GM13977 (cell line): ENCODE measurements around the gene TTLL10.

Source experiments
- DNase-seq: peaks from one replicate; pipeline ENCODE4 v3.0.0; 2012; ENCODE audit warnings: low spot score
- CTCF ChIP-seq: IDR thresholded peaks from 2 replicates; pipeline ENCODE4 v1.5.1; 2012; ENCODE audit warnings: mild to moderate bottlenecking, control low read depth; ENCODE audit not compliant: insufficient read depth; ENCODE audit errors: extremely low read depth, missing control alignments
- in situ Hi-C: fragments of 300-500 bp; cut with MboI; formaldehyde crosslinking; loops from one replicate; pipeline ENCODE4 v1.12.0; 2022; ENCODE audit warnings: low sequenced_read_pairs, low pct_unique_long_range_greater_than_20kb, mixed read lengths, inconsistent platforms; ENCODE audit not compliant: unreplicated experiment

TTLL10 gene

GRCh38 chr1:1163538-1164070 is 10.1 kb upstream of the TTLL10 start:
- no peak for DNase-seq
- in situ Hi-C loops = no loop called here
- no peak for TF ChIP-seq CTCF

- in situ Hi-C loops = no loop called here
- DNase-seq = no peak
- TF ChIP-seq CTCF = no peak
Observed at GRCh38 chr1:1164361-1164700, 9.3 kb upstream of the TTLL10 start.

- in situ Hi-C loops = no loop called here
- no peak for TF ChIP-seq CTCF
- no peak for DNase-seq
Observed at GRCh38 chr1:1164701-1165451, 8.8 kb upstream of the TTLL10 start.

- TF ChIP-seq CTCF = no peak
- no peak for DNase-seq
Observed at GRCh38 chr1:1165485-1165884, 8.2 kb upstream of the TTLL10 start.

GRCh38 chr1:1165900-1166421 is 7.7 kb upstream of the TTLL10 start:
- no peak for DNase-seq
- in situ Hi-C loops = no loop called here
- no peak for TF ChIP-seq CTCF

More at GRCh38 chr1:1165485-1165884, 8.2 kb upstream of the TTLL10 start:
- in situ Hi-C loops = no loop called here

GRCh38 chr1:1166642-1167397 is 6.9 kb upstream of the TTLL10 start:
- in situ Hi-C loops = no loop called here
- no peak for TF ChIP-seq CTCF

More at GRCh38 chr1:1166642-1167397, 6.9 kb upstream of the TTLL10 start:
- no peak for DNase-seq
